ENCODE measurements around the gene CCNG1.

DNA sequence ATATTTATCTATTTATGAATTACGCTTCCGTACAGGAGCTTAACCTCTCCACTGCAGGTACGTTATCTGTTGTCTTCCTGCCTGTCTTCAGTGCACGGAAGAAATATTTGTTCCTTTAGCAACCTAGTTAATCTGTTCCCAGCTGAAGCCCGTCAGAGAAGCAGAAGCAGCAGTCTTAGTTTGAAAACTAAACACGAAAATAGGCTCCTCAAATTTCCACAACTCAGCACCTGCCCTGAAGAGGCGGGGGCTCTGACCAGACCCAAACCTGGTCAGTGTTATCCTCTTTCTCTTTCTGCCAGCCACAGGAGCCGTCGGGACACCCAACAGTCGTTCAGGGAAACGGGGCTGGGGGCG, 22.0 kb downstream of the CCNG1 start:
- TF ChIP-seq, protein P1, sequence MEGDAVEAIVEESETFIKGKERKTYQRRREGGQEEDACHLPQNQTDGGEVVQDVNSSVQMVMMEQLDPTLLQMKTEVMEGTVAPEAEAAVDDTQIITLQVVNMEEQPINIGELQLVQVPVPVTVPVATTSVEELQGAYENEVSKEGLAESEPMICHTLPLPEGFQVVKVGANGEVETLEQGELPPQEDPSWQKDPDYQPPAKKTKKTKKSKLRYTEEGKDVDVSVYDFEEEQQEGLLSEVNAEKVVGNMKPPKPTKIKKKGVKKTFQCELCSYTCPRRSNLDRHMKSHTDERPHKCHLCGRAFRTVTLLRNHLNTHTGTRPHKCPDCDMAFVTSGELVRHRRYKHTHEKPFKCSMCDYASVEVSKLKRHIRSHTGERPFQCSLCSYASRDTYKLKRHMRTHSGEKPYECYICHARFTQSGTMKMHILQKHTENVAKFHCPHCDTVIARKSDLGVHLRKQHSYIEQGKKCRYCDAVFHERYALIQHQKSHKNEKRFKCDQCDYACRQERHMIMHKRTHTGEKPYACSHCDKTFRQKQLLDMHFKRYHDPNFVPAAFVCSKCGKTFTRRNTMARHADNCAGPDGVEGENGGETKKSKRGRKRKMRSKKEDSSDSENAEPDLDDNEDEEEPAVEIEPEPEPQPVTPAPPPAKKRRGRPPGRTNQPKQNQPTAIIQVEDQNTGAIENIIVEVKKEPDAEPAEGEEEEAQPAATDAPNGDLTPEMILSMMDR (IDR thresholded peaks at IDR 0.05), result no peak
- TF ChIP-seq POLR2AphosphoS5 (IDR thresholded peaks at IDR 0.05) (no peak), POLR2A (IDR thresholded peaks at IDR 0.05) (no peak)

Data from upper lobe of left lung (tissue), 4 donors.